Hematopoietic multipotent progenitor cell treated with erythropoietin and hydrocortisone succinate and interleukin-3 and kit ligand, for 17 days (in vitro differentiated cells): ENCODE results near the gene RELN.

Experiments used
- DNase-seq: peaks from one replicate; pipeline ENCODE4 v3.0.0-alpha.2; 2015; ENCODE audit warnings: low spot score

The RELN gene

DNA sequence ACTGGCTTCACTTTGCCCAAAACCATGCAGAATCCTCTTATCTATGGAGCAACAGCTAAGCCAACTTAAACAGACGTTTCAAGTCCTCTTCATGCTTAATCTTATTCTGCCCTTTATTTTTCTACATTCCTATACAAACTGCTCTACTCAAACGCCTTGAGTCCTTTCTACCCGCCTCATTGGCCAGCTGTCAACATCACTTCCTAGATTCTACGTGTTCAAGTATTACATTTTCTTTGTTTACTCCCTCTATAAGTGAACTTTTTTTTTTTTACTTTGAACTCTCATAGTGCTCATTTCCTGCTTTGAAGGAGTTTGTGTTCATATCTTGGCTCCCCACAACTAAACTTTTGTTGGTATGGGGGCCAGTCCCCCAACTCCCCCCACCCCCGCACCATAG lies 514.5 kb downstream of the RELN start:
- no peak for DNase-seq

GRCh38 chr7:103469095-103469948 lies 520.1 kb downstream of the RELN start:
- DNase-seq: no peak

DNA sequence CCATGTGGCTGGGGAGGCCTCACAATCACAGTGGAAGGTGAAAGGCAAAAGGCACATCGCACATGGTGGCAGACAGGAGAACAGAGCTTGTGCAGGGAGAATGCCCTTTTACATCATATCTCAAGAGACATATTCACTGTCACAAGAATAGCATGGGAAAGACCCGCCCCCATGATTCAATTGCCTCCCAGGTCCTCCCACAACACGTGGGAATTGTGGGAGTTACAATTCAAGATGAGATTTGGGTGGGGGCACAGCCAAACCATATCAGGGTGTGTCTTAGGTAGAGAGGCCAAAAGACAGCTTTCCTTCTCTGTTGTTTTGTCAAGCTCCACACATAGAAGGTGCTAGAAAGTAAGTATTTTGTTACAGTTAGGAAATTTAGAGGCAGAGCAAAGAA lies 522.6 kb downstream of the RELN start:
- no peak for DNase-seq

DNA sequence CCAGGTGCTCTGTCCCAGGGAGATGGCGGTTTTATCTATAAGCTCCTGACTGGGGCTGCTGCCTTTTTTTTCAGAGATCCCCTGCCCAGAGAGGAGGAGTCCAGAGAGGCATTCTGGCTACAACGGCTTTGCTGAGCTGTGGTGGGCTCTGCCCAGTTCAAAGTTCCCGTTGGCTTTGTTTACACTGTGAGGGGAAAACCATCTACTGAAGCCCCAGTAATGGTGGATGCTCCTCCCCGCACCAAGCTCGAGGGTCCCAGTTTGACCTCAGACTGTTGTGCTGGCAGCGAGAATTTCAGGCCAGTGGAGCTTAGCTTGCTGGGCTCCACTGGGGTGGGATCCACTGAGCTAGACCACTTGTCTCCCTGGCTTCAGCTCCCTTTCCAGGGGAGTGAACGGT lies 527.1 kb downstream of the RELN start:
- DNase-seq: no peak

DNA sequence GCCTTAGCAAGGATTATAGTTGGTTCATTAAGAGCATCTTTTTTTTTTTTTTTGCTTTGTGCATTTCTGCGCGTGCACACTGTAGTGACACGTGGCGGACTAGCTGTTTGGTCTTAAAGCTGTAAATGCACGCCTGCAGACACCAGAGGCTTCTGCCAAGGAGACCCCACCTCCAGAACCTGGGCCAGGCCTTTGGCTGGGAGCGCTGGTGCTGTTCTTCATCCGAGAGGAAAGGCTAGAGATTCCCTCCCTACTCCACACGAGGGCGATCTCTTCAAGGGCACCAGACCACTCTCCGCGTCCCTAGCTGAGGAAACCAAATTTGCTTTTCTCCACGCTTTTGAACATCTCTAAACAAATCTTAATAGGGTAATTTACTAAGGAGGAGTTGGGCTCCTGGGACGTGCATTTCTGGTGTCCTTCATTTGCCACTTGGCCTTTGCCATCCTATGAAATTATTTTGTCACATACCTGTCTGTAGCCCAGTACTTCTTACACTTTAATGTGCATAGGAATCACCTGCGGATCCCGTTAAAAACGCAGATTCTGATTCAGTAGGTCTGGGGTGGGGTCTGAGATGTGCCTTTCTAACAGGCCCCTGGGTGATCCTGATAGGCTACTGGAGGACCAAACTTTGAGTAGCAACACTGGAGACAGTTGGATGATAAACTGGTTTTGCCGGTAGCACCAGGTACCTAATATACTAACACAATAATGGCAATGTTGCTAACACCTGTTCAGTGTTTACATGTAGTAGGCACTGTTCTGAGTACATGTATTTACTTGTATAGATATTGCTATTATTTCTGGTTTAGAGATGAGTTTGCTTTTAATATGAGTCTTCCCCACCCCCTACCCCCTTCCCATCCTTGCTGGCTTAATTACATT lies 542.1 kb downstream of the RELN start:
- DNase-seq: no peak

GRCh38 chr7:103446049-103446520 lies 543.4 kb downstream of the RELN start, which contains the start of gene SLC26A5:
Gene SLC26A5 (minus strand): TSS chr7:103446207. CDS start chr7:103421514, 24,693 bp downstream.
- DNase-seq: no peak

DNA sequence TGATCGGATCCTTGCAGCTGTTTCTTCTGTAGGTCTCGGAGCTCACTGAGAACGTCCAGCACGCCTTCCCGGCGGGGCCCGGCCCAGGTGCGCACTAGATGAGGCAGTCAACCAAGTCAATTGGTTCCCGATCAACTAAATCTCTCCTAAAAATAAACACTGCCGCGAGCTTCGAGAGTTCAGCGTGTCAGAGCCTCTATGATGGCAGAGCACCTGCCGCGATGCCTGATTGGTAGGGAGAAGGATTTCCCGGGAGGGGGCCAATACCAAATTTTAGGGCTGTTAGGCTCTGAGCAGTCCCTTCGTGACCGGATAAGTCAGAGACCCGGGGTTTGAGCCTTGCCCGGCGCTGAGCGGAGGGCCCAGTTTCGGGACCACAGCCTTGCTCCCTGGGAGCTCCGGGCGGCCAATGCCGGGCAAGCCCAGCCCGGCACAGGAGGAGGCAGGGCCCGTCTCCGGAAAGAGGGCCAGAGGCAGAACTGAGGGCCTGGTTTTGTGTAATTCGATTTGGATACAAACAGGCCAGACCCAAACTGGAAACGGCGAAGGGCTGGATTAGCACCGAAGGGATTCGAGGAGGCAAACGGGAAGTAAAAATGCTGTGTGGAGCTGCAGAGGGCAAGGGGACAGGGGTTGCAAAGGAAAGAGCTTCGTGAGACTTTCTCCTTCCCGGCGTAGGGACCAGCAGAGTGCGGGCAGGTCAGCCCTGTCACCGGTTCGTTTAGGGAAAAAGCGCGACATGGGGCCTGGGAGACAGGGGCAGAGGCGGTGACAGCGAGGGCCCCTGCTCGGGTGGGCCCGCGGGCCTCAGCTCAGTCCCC lies 544.0 kb downstream of the RELN start:
- DNase-seq: no peak

DNA sequence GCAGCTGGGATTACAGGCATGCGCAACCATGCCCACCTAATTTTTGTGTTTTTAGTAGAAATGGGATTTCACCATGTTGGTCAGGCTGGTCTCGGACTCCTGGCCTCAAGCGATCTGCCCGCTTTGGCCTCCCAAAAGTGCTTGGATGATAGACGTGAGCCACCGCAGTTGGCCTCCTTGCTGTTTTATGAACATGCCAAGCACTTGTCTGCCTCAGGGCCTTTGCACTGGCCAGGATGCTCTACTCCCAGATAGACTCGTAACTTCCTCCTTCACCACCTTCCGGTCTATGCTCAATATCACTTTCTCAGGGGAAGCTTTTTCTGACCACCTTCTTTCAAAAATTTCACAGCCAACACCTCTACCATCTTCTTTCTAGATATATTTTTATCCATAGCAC lies 549.8 kb downstream of the RELN start:
- no peak for DNase-seq

DNA sequence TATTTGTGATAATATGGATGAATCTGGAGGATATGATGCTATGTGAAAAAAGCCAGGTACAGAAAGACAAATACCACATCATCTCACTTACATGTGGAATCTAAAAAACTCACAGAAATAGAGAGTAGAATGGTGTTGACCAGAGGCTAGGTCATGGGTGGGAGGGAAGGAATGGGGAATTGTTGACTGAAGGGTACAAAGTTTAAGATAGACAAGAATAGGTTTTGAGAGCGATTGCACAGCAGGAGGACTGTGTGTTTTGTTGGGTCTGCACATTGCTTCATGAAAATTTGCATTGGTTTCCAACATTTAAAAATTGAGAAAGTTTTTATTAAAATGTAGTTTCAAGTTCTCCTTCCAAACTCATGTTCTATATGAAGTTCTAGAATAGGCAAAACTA lies 551.8 kb downstream of the RELN start:
- no peak for DNase-seq

DNA sequence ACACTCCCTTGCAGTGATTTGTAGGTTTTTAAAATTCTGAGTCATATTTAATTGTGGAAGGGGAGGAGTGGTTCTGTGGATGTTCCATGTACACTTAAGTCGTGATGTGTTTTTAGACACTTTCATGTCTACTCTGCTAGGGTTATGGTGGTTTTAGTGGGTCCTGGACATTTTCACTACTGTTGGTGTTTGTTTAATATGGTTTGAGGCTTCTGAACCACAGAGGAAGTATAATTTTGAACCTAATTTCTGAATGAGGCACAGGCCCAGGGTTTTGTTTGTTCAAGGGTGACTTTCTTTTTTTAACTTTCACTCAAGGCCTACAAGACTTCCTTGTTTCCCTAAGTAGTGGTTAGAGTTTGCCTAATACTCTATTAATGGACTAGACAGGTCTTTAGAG lies 556.7 kb downstream of the RELN start:
- DNase-seq: no peak

GRCh38 chr7:103425177-103425576 lies 564.3 kb downstream of the RELN start:
- no peak for DNase-seq

- DNase-seq: no peak
Measured at GRCh38 chr7:103423467-103424179, 565.8 kb downstream of the RELN start.
